Adrenal gland (tissue), 5 donors: ENCODE data around the gene COL19A1.

Experiments used
- POLR2A ChIP-seq, 2 donors: fragments of 450-650 bp; IDR thresholded peaks; one replicate each; pipeline ENCODE4 v1.6.1; 2017; ENCODE audit warnings: antibody characterized with exemption in 2 of 2, mild to moderate bottlenecking in 2 of 2, moderate library complexity in 1 of 2
- TF ChIP-seq, protein P1 (sequence below), 6 experiments: fragments of 450-650 bp in 4 of 6; fragments of 200-600 bp in 2 of 6; sonication (generic) in 1 of 6; IDR thresholded peaks; 1 replicate in 5 of 6; 2 replicates in 1 of 6; pipeline versions ENCODE4 v1.5.1 to v1.8.0; 2016 to 2021; ENCODE audit warnings: antibody characterized with exemption in 6 of 6, mild to moderate bottlenecking in 2 of 6, moderate library complexity in 1 of 6
- donor health status: DM: no; HTN: no; CAD: no.

DNA sequence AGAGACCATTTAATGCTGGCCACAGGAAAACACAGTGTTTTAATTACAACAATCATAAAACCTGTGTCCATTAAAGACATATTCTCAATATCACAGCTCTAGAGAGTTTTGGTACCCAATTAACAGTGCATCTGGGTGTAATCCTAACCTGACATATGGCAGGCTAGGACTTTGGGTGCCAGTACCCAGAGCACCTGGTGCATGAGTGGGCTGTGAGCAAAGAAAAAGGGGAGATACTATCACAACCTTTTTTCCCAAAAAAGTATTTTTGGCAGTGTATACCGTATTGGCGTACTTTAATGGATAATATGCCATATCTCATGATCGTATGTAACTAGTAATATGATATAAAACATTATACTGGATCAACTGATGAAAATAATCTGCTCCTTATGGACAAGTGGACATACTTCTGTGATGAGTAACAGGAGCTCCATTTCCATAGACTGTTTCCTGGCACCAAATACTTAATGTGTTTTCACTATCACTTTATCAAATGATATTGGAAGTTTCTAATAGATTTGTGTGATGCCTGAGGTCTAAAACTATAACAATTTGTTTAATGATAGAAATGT lies 91.7 kb downstream of the COL19A1 start:
- TF ChIP-seq, protein P1, sequence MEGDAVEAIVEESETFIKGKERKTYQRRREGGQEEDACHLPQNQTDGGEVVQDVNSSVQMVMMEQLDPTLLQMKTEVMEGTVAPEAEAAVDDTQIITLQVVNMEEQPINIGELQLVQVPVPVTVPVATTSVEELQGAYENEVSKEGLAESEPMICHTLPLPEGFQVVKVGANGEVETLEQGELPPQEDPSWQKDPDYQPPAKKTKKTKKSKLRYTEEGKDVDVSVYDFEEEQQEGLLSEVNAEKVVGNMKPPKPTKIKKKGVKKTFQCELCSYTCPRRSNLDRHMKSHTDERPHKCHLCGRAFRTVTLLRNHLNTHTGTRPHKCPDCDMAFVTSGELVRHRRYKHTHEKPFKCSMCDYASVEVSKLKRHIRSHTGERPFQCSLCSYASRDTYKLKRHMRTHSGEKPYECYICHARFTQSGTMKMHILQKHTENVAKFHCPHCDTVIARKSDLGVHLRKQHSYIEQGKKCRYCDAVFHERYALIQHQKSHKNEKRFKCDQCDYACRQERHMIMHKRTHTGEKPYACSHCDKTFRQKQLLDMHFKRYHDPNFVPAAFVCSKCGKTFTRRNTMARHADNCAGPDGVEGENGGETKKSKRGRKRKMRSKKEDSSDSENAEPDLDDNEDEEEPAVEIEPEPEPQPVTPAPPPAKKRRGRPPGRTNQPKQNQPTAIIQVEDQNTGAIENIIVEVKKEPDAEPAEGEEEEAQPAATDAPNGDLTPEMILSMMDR (IDR thresholded peaks at IDR 0.05) = no peak
- TF ChIP-seq POLR2A (IDR thresholded peaks at IDR 0.05) = no peak
